Immature natural killer cell (primary cell): ENCODE measurements around the gene PDK2. TPM values are rescaled to one million over a fixed set of nuclear protein-coding genes. Genes with fewer than 3 reads are reported as not detected.

Experiments
- DNase-seq, 3 donors: peaks; one replicate each; pipeline ENCODE4 v3.0.0; 2022; ENCODE audit warnings: mixed read lengths in 1 of 3
- H3K27ac Mint-ChIP-seq, 6 donors: one replicate each; pipeline ENCODE4 v1.8.0; 2020; ENCODE audit warnings: mixed read lengths in 6 of 6, mild to moderate bottlenecking in 5 of 6, inconsistent platforms in 4 of 6, moderate library complexity in 3 of 6
- H3K27me3 Mint-ChIP-seq, 3 donors: one replicate each; pipeline ENCODE4 v1.8.0; 2020 to 2021; ENCODE audit warnings: low read depth in 3 of 3, mild to moderate bottlenecking in 3 of 3, mixed read lengths in 3 of 3, moderate library complexity in 3 of 3, inconsistent platforms in 1 of 3
- H3K36me3 Mint-ChIP-seq, 3 donors: one replicate each; pipeline ENCODE4 v1.8.0; 2020; ENCODE audit warnings: mixed read lengths in 3 of 3, inconsistent platforms in 2 of 3, mild to moderate bottlenecking in 2 of 3
- H3K4me1 Mint-ChIP-seq, 2 donors: one replicate each; pipeline ENCODE4 v1.8.0; 2020; ENCODE audit warnings: inconsistent platforms in 2 of 2, mild to moderate bottlenecking in 2 of 2, mixed read lengths in 2 of 2, moderate library complexity in 1 of 2
- H3K4me3 Mint-ChIP-seq, 5 donors: one replicate each; pipeline ENCODE4 v1.8.0; 2020; ENCODE audit warnings: mild to moderate bottlenecking in 5 of 5, mixed read lengths in 5 of 5, inconsistent platforms in 3 of 5, moderate library complexity in 3 of 5
- H3K9me3 Mint-ChIP-seq, 6 donors: one replicate each; pipeline ENCODE4 v1.8.0; 2020; ENCODE audit warnings: mild to moderate bottlenecking in 6 of 6, mixed read lengths in 6 of 6, inconsistent platforms in 4 of 6, moderate library complexity in 3 of 6
- polyA plus RNA-seq, 3 donors: library from polyadenylated mRNA; unstranded; fragments of 300-500 nt; fragmentation: Illumina TruSeq; gene quantifications; one replicate each; pipeline ENCODE4 v1.2.3, GENCODE V29; 2021

PDK2 gene
- polyA plus RNA-seq, 3 donors from 2014 or later: 36.5 to 54.5 (median 43.8) TPM

GRCh38 chr17:50062293-50063243 lies 32.6 kb upstream of the PDK2 start:
- H3K27ac Mint-ChIP-seq: no peak overlapping the region
- H3K4me1 Mint-ChIP-seq: peaks cover 3 to 6% of the 10 kb centered on the region in 2 donors
- no peaks in the 10 kb centered on the region for H3K9me3 Mint-ChIP-seq
- DNase-seq: no peak
- no peak overlapping the region for H3K4me3 Mint-ChIP-seq
- H3K36me3 Mint-ChIP-seq: no peaks in the 10 kb centered on the region
- peaks cover 2 to 13% (median 7%) of the 10 kb centered on the region in 3 donors for H3K27me3 Mint-ChIP-seq

DNA sequence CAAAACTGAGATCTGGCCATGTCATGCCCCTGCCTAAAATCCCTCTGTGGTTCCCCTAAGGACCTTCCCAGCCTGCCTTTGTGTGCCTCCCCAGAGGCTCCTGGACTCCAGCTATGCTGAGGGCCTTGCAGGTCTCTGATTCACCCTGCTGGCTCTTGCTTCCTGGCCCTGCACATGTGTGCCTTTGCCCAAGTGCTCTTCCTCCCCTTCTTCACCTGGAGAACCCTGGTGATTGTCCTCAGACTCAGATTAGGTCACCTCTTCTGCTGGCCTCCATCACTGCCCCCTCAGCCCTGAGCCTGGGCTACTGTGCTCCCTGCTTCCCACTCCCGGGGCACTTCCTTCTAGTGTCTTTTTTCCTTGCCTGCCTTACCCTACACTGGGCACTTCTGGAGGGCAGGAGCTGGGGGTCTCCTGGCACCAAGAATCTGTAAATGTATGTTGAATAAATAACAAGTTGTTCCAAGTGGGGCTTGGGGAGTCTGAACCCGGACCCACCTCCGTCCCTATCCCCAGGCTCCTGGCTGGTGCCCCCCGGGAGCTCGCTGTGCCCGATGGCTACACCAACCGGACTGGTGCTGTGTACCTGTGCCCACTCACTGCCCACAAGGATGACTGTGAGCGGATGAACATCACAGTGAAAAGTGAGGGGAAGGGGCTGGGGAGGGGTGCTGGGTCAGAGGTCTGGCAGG lies 31.4 kb upstream of the PDK2 start:
- no peak overlapping the region for H3K4me3 Mint-ChIP-seq
- no peaks in the 10 kb centered on the region for H3K36me3 Mint-ChIP-seq
- no peaks in the 10 kb centered on the region for H3K9me3 Mint-ChIP-seq
- H3K4me1 Mint-ChIP-seq: no peaks in the 10 kb centered on the region
- H3K27ac Mint-ChIP-seq: no peak overlapping the region
- DNase-seq: no peak
- H3K27me3 Mint-ChIP-seq: peaks cover 2 to 10% (median 3%) of the 10 kb centered on the region in 3 donors

- no peak overlapping the region for H3K27ac Mint-ChIP-seq
- H3K27me3 Mint-ChIP-seq: peaks cover 2 to 10% (median 3%) of the 10 kb centered on the region in 3 donors
- DNase-seq: no peak
- H3K4me3 Mint-ChIP-seq: no peak overlapping the region
- no peaks in the 10 kb centered on the region for H3K9me3 Mint-ChIP-seq
- H3K4me1 Mint-ChIP-seq: no peaks in the 10 kb centered on the region
- H3K36me3 Mint-ChIP-seq: no peaks in the 10 kb centered on the region
These were observed 30.7 kb upstream of the PDK2 start for GRCh38 chr17:50064253-50065001.

DNA sequence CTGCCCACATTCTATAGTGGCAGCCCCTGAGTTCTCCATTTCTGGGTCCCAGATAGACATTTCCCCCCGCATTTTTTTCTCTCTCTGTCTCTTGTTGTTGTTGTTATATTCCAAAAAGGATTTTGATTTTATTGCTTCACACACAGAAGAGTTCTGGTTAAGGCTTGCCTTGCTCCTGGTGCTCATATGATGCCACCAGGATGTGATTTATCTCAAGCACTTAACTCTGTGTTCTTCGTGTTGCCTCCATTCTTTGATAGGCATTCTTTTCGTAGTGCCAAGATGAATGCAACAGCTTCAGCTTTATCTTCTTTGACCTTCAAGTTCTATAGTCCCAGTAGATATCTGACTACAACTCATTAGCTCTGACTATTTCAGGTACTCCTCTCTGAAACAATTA lies 30.1 kb upstream of the PDK2 start:
- Mint-ChIP-seq H3K9me3 (no peaks in the 10 kb centered on the region), H3K27ac (no peak overlapping the region), H3K4me3 (no peak overlapping the region), H3K36me3 (no peaks in the 10 kb centered on the region), H3K4me1 (no peaks in the 10 kb centered on the region), H3K27me3 (peaks cover 2 to 10% (median 6%) of the 10 kb centered on the region in 3 donors)
- no peak for DNase-seq

GRCh38 chr17:50066995-50067394 lies 28.2 kb upstream of the PDK2 start:
- H3K4me1 Mint-ChIP-seq: no peaks in the 10 kb centered on the region
- H3K27ac Mint-ChIP-seq: no peak overlapping the region
- no peak for DNase-seq
- peaks cover 2 to 8% (median 6%) of the 10 kb centered on the region in 3 donors for H3K27me3 Mint-ChIP-seq
- no peak overlapping the region for H3K4me3 Mint-ChIP-seq
- no peaks in the 10 kb centered on the region for H3K9me3 Mint-ChIP-seq
- no peaks in the 10 kb centered on the region for H3K36me3 Mint-ChIP-seq

DNA sequence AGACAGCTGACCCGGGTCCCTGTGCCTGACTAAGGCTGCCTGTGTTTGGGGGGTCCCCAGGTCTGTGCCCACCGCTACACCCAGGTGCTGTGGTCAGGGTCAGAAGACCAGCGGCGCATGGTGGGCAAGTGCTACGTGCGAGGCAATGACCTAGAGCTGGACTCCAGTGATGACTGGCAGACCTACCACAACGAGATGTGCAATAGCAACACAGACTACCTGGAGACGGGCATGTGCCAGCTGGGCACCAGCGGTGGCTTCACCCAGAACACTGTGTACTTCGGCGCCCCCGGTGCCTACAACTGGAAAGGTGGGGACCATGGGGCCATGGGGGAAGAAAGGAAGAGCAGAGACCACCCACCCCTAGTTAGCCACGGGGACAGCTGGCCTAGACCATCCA lies 27.2 kb upstream of the PDK2 start:
- Mint-ChIP-seq H3K9me3 (no peaks in the 10 kb centered on the region), H3K27ac (no peak overlapping the region), H3K27me3 (peaks cover 2 to 9% (median 8%) of the 10 kb centered on the region in 3 donors), H3K4me3 (no peak overlapping the region), H3K4me1 (no peaks in the 10 kb centered on the region), H3K36me3 (no peaks in the 10 kb centered on the region)
- DNase-seq: no peak

GRCh38 chr17:50070908-50071680 lies 24.1 kb upstream of the PDK2 start:
- no peak overlapping the region for H3K27ac Mint-ChIP-seq
- peaks cover 0 to 8% (median 0%) of the 10 kb centered on the region in 3 donors for H3K27me3 Mint-ChIP-seq
- no peaks in the 10 kb centered on the region for H3K9me3 Mint-ChIP-seq
- no peak overlapping the region for H3K4me3 Mint-ChIP-seq
- no peaks in the 10 kb centered on the region for H3K4me1 Mint-ChIP-seq
- DNase-seq: no peak
- no peaks in the 10 kb centered on the region for H3K36me3 Mint-ChIP-seq

DNA sequence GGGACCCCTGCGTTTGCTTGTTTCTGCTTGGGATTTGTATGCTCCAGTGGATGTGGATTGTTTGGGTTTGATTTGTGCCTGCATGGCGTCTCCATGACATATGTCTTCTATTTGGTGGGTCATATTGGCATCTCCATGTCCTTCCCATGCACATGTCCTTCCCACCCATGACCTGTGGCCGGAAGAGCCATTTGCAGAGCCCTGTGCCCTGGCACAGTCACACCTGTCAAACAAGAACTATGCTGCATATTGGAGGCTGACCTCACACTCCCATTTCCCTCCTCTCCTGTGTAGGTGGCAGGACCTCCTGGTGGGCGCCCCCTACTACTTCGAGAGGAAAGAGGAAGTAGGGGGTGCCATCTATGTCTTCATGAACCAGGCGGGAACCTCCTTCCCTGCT lies 23.5 kb upstream of the PDK2 start:
- no peak for DNase-seq
- Mint-ChIP-seq H3K36me3 (no peaks in the 10 kb centered on the region), H3K4me1 (no peaks in the 10 kb centered on the region), H3K9me3 (no peaks in the 10 kb centered on the region), H3K27me3 (peaks cover 0 to 8% (median 0%) of the 10 kb centered on the region in 3 donors), H3K27ac (no peak overlapping the region), H3K4me3 (no peak overlapping the region)

DNA sequence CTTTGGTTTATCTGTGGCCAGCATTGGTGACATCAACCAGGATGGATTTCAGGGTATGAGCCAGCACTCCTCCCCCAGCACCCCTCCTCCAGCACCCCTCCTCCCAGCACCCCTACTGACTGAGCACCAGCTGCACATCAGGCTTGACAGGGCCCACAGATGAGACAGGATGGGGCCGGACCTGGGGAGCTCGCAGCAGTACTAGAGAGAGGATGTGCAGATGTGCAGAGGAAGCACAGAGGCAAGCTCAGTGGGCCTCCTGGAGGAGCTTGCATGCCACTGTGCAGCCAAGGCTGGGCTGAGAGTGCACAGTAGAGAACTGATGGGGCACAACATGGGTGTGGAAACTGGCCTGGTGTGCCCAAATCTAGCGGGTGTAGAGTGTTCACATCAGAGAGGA lies 23.0 kb upstream of the PDK2 start:
- Mint-ChIP-seq H3K27me3 (peaks cover 0 to 8% (median 0%) of the 10 kb centered on the region in 3 donors), H3K4me3 (no peak overlapping the region), H3K36me3 (no peaks in the 10 kb centered on the region), H3K9me3 (no peaks in the 10 kb centered on the region), H3K27ac (peak overlapping the region in 1 of 6 donors; percentile 32), H3K4me1 (no peaks in the 10 kb centered on the region)
- no peak for DNase-seq

- Mint-ChIP-seq H3K9me3 (no peaks in the 10 kb centered on the region), H3K27me3 (peaks cover 0 to 8% (median 4%) of the 10 kb centered on the region in 3 donors), H3K36me3 (no peaks in the 10 kb centered on the region), H3K27ac (no peak overlapping the region), H3K4me3 (no peak overlapping the region), H3K4me1 (no peaks in the 10 kb centered on the region)
- DNase-seq: no peak
These were observed 22.2 kb upstream of the PDK2 start for GRCh38 chr17:50072925-50073324.

- DNase-seq: no peak
- no peaks in the 10 kb centered on the region for H3K4me1 Mint-ChIP-seq
- H3K27me3 Mint-ChIP-seq: peaks cover 0 to 10% (median 4%) of the 10 kb centered on the region in 3 donors
- H3K9me3 Mint-ChIP-seq: no peaks in the 10 kb centered on the region
- no peaks in the 10 kb centered on the region for H3K36me3 Mint-ChIP-seq
- H3K4me3 Mint-ChIP-seq: no peak overlapping the region
- H3K27ac Mint-ChIP-seq: no peak overlapping the region
These were observed 20.9 kb upstream of the PDK2 start for GRCh38 chr17:50074227-50074626.

- no peak for DNase-seq
- H3K4me3 Mint-ChIP-seq: no peak overlapping the region
- peaks cover 2 to 7% (median 4%) of the 10 kb centered on the region in 3 donors for H3K27me3 Mint-ChIP-seq
- no peaks in the 10 kb centered on the region for H3K9me3 Mint-ChIP-seq
- no peaks in the 10 kb centered on the region for H3K36me3 Mint-ChIP-seq
- H3K27ac Mint-ChIP-seq: no peak overlapping the region
- no peaks in the 10 kb centered on the region for H3K4me1 Mint-ChIP-seq
These were observed 19.6 kb upstream of the PDK2 start for GRCh38 chr17:50075446-50076032.

DNA sequence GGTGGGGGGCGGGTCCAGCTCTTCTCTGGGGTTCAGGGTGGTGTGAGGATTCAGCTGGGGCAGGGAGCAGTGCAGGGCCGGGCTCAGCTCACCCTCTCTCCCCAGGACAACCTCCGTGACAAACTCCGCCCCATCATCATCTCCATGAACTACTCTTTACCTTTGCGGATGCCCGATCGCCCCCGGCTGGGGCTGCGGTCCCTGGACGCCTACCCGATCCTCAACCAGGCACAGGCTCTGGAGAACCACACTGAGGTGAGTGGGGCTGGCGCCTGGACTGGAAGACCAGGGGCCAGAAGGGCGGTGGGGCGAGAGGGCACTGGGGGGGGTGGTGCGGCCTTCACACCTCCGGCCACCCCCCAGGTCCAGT lies 18.9 kb upstream of the PDK2 start:
- no peaks in the 10 kb centered on the region for H3K36me3 Mint-ChIP-seq
- H3K9me3 Mint-ChIP-seq: no peaks in the 10 kb centered on the region
- H3K27ac Mint-ChIP-seq: no peak overlapping the region
- no peak overlapping the region for H3K4me3 Mint-ChIP-seq
- no peaks in the 10 kb centered on the region for H3K4me1 Mint-ChIP-seq
- peaks cover 2 to 7% (median 4%) of the 10 kb centered on the region in 3 donors for H3K27me3 Mint-ChIP-seq
- DNase-seq: no peak
